Measurements from ENCODE around the gene SFMBT1. TPM values are rescaled to one million over a fixed set of nuclear protein-coding genes. Genes with fewer than 3 reads are reported as not detected.

SFMBT1 gene, protein sequence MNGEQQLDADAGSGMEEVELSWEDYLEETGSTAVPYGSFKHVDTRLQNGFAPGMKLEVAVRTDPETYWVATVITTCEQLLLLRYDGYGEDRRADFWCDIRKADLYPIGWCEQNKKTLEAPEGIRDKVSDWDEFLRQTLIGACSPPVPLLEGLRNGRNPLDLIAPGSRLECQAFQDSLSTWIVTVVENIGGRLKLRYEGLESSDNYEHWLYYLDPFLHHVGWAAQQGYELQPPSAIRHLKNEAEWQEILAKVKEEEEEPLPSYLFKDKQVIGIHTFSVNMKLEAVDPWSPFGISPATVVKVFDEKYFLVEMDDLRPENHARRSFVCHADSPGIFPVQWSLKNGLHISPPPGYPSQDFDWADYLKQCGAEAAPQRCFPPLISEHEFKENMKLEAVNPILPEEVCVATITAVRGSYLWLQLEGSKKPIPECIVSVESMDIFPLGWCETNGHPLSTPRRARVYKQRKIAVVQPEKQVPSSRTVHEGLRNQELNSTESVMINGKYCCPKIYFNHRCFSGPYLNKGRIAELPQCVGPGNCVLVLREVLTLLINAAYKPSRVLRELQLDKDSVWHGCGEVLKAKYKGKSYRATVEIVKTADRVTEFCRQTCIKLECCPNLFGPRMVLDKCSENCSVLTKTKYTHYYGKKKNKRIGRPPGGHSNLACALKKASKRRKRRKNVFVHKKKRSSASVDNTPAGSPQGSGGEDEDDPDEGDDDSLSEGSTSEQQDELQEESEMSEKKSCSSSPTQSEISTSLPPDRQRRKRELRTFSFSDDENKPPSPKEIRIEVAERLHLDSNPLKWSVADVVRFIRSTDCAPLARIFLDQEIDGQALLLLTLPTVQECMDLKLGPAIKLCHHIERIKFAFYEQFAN
- total RNA-seq, result 10 to 100 TPM in 1 of 2 donors, 1 to 10 TPM in 1; 7.4 to 13.5 TPM

DNA sequence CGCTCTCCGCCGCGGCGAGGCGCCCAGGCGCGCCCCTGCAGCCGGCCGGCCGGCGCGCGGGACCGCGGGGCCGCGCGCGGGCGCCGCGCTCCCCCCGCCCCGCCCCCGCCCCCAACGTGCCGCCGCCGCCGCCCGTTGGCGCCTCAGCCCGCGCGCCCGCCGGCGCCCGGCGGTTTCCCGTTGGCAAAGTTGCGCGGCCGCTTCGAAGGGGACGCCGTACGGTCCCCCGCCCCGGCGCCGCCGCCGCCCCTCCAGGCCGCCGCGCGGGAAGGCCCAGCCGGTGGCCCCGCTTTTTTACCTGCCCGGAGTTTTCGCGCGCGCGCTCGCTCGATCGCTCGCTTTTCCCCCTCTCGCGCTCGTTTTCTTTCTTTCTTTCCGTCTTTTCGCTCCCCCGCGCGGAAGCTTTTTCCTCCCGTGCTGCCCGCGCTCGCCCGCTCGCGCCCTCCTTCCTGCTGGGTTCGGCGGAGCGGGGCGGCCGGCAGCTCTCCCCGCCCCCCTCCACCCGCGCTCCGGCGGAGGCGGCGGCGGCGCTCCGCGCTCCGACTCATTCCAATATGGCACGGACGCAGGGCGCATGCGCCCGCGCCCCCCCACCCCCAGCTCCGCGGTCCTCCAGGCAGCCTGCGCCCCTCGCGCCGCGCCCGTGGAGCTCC, at the start of gene SFMBT1:
TSS of gene SFMBT1 (minus strand) at position 556 of the 653 bp plus-strand sequence. CDS start 76,945 bp downstream, outside the sequence.
- Histone ChIP-seq H3K27me3 (replicated peaks; ENCODE audit: insufficient read depth) (no peaks in the 10 kb centered on the region), H3K9me3 (no peaks in the 10 kb centered on the region), H3K4me3 (peak within 1 kb of the TSS; percentile 96), H3K36me3 (no peaks in the 10 kb centered on the region), H3K4me1 (ENCODE audit: control insufficient read depth in 1 of 2, low read depth in 2 of 2) (peaks cover 2 to 19% of the 10 kb centered on the region in 2 donors), H3K27ac (peak within 1 kb of the TSS; percentile 79)
- DNase-seq (ENCODE audit: low spot score) (no peak), ATAC-seq (ENCODE audit: insufficient number of reproducible peaks, low FRiP score, low read depth) (peak; percentile 52)
- TF ChIP-seq, protein P1, sequence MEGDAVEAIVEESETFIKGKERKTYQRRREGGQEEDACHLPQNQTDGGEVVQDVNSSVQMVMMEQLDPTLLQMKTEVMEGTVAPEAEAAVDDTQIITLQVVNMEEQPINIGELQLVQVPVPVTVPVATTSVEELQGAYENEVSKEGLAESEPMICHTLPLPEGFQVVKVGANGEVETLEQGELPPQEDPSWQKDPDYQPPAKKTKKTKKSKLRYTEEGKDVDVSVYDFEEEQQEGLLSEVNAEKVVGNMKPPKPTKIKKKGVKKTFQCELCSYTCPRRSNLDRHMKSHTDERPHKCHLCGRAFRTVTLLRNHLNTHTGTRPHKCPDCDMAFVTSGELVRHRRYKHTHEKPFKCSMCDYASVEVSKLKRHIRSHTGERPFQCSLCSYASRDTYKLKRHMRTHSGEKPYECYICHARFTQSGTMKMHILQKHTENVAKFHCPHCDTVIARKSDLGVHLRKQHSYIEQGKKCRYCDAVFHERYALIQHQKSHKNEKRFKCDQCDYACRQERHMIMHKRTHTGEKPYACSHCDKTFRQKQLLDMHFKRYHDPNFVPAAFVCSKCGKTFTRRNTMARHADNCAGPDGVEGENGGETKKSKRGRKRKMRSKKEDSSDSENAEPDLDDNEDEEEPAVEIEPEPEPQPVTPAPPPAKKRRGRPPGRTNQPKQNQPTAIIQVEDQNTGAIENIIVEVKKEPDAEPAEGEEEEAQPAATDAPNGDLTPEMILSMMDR (IDR thresholded peaks at IDR 0.05), result no peak

DNA sequence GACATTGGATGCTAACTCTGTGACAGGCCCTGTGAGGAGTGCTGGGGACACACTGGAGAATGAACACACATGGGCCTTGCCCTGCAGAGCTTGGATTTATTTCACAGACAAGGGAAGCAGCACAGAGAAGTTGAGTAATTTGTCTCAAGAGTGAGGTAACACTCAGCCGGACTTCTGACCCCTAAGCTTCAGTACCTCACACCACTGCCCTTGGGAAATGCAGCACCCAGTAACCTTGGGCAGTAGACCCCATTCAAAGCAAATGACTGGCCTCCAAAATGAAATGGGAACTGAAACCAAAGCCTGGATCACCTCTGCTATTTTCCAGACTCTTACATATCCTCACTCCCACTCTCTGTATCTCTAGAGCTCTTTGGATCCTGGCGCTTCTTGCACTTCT, 47.1 kb upstream of the SFMBT1 start:
- TF ChIP-seq, protein P1 (IDR thresholded peaks at IDR 0.05), result no peak
- no peak overlapping the region for H3K27ac ChIP-seq
- DNase-seq (ENCODE audit: low spot score), result no peak
- H3K9me3 ChIP-seq, result no peaks in the 10 kb centered on the region
- H3K4me3 ChIP-seq, result no peak overlapping the region
- H3K4me1 ChIP-seq (ENCODE audit: control insufficient read depth in 1 of 2, low read depth in 2 of 2), result no peaks in the 10 kb centered on the region
- no peaks in the 10 kb centered on the region for H3K27me3 ChIP-seq (replicated peaks; ENCODE audit: insufficient read depth)
- peaks cover 29% of the 10 kb centered on the region for H3K36me3 ChIP-seq
- no peak for ATAC-seq (ENCODE audit: insufficient number of reproducible peaks, low FRiP score, low read depth)

DNA sequence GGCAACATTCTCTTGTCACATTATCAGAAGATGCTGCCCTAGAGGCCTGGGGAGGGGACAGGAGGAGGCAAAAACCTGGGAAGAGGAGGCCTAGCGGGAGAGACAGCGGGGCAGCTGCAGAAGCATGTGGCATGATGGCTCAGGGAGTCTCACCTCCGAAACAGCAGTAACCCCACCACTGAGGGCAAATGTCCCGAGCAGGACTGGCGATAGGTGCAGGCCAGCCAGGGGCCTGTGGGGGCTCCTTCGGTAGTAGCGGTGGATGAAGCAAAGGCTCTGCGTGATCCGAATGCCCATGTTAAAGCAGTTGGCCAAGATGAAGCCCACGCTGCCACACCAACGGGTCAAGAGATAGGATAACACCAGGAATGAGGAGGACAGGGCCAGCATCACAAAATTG, 46.3 kb upstream of the SFMBT1 start:
- no peaks in the 10 kb centered on the region for H3K9me3 ChIP-seq
- no peak for ATAC-seq (ENCODE audit: insufficient number of reproducible peaks, low FRiP score, low read depth)

DNA sequence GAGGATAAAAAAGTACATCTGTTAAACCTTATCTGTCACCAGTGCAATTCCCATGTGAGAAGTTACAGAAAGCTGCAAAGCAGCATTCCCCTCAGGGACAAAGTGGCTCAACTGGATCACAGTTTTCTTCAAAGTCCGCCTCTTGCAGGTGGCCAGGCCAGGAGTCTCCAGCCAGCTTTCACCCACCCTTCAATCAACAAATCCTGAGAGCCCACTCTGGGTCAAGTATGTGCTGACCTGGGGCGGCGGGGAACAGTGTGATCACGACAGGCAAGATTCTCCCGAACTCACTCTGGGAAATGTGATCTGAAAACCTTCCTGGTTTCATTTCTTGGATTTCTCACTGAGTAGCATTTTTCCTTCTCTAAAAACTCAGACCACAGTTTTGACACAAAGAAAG, 45.1 kb upstream of the SFMBT1 start:
- Histone ChIP-seq H3K9me3 (no peaks in the 10 kb centered on the region), H3K27me3 (replicated peaks; ENCODE audit: insufficient read depth) (no peaks in the 10 kb centered on the region), H3K4me3 (no peak overlapping the region), H3K36me3 (peaks cover 29% of the 10 kb centered on the region), H3K4me1 (ENCODE audit: control insufficient read depth in 1 of 2, low read depth in 2 of 2) (no peaks in the 10 kb centered on the region), H3K27ac (no peak overlapping the region)
- TF ChIP-seq, protein P1 (IDR thresholded peaks at IDR 0.05), result no peak
- DNase-seq (ENCODE audit: low spot score), result no peak
- no peak for ATAC-seq (ENCODE audit: insufficient number of reproducible peaks, low FRiP score, low read depth)

More for the DNA sequence above, 46.3 kb upstream of the SFMBT1 start:
- DNase-seq (ENCODE audit: low spot score), result no peak
- Histone ChIP-seq H3K36me3 (peaks cover 29% of the 10 kb centered on the region), H3K27ac (no peak overlapping the region), H3K4me3 (no peak overlapping the region), H3K27me3 (replicated peaks; ENCODE audit: insufficient read depth) (no peaks in the 10 kb centered on the region), H3K4me1 (ENCODE audit: control insufficient read depth in 1 of 2, low read depth in 2 of 2) (no peaks in the 10 kb centered on the region)
- TF ChIP-seq, protein P1 (IDR thresholded peaks at IDR 0.05), result no peak
